HFF-Myc (cell line): ENCODE results near the gene KANK2.

Experiments
- DNase-seq: peaks from one replicate; pipeline ENCODE4 v3.0.0-alpha.2; 2011; ENCODE audit warnings: low read depth; ENCODE audit errors: extremely low read depth
- H3K4me3 ChIP-seq: replicated peaks from 2 replicates; pipeline ENCODE4 v1.5.1; 2011; ENCODE audit warnings: low read depth, mild to moderate bottlenecking, control low read depth, low read length
- CTCF ChIP-seq: IDR thresholded peaks from 2 replicates; pipeline ENCODE4 v1.5.1; 2012; ENCODE audit warnings: mild to moderate bottlenecking, low read depth, low read length, control low read depth; ENCODE audit errors: missing control alignments

The KANK2 gene

GRCh38 chr19:11115042-11115441, 82.3 kb downstream of the KANK2 start:
- DNase-seq: no peak
- TF ChIP-seq CTCF: no peak
- no peak overlapping the region for H3K4me3 ChIP-seq
